GM12878 (cell line): Measurements from ENCODE around the gene AURKAIP1. TPM values are rescaled to one million over a fixed set of nuclear protein-coding genes. Genes with fewer than 3 reads are reported as not detected.
"Not testable (repeated sequence)": the region's sequence is repeated elsewhere in the genome, so short reads cannot be mapped to it uniquely, and the experiment has no call there.

Experiments
- ATAC-seq: fragments of 200-7000 bp; cut with Tn5 transposase; 3 replicates; pipeline ENCODE4 v1.9.1; 2020; ENCODE audit warnings: mild to moderate bottlenecking, moderate library complexity
- BruUV-seq: library from RNA; stranded (reverse); fragments of 400-500 nt; replicated peaks from 2 replicates; lab custom pipeline; 2021; lab: Mats Ljungman, UMichigan
- CTCF ChIA-PET: fragments of 300-600 bp; sonication (Branson Sonifier 250); formaldehyde crosslinking; extraction: SDS; loops from one replicate; lab custom pipeline; 2021; ENCODE audit warnings: inconsistent platforms; lab: Yijun Ruan, JAX
- POLR2A ChIA-PET: fragments of 350-600 bp; formaldehyde crosslinking; extraction: SDS; loops from one replicate; lab custom pipeline; 2021; ENCODE audit warnings: inconsistent platforms; lab: Charles Lee
- RAD21 ChIA-PET: fragments of 300-600 bp; sonication (Branson Sonifier 250); formaldehyde crosslinking; loops from one replicate; lab custom pipeline; 2023; ENCODE audit warnings: antibody characterized with exemption; ENCODE audit not compliant: unreplicated experiment; lab: Charles Lee
- SMC1A ChIA-PET: fragments of 300-600 bp; sonication (Branson Sonifier 250); formaldehyde crosslinking; loops from one replicate; lab custom pipeline; 2023; ENCODE audit not compliant: unreplicated experiment, uncharacterized antibody; lab: Charles Lee
- DNase-seq: peaks from one replicate; pipeline ENCODE4 v3.0.0-alpha.2; 2011; ENCODE audit warnings: low read depth, low spot score
- FAIRE-seq: peaks from 3 replicates; lab custom pipeline; 2011; peaks lifted over from hg19 to GRCh38; lab: Jason Lieb, UNC
- H2AFZ ChIP-seq: 2 replicates; pipeline ENCODE4 v1.6.0; 2011; ENCODE audit warnings: low read depth, low read length, control low read depth; ENCODE audit not compliant: control insufficient read depth
- H3K27ac ChIP-seq: 2 replicates; pipeline ENCODE4 v1.5.1; 2011; ENCODE audit warnings: control low read depth; ENCODE audit not compliant: control insufficient read depth, insufficient read depth
- H3K27me3 ChIP-seq, 2 experiments: replicated peaks in 1 of 2; 2 replicates each; pipeline versions ENCODE4 v1.6.0 to v1.6.1; 2011; ENCODE audit warnings: low read length in 1 of 2; ENCODE audit not compliant: control insufficient read depth in 2 of 2, insufficient read depth in 2 of 2
- H3K36me3 ChIP-seq, 2 experiments: 2 replicates each; pipeline ENCODE4 v1.5.1; 2011; ENCODE audit warnings: low read length in 1 of 2; ENCODE audit not compliant: control insufficient read depth in 2 of 2, insufficient read depth in 2 of 2
- H3K4me1 ChIP-seq: 2 replicates; pipeline ENCODE4 v1.6.1; 2011; ENCODE audit warnings: mild to moderate bottlenecking, low read length, moderate library complexity, mixed read lengths; ENCODE audit not compliant: control insufficient read depth, insufficient read depth
- H3K4me2 ChIP-seq: 2 replicates; pipeline ENCODE4 v1.6.0; 2011; ENCODE audit warnings: control low read depth; ENCODE audit not compliant: control insufficient read depth, insufficient read depth
- H3K4me3 ChIP-seq: fragments of 200-600 bp; sonication (generic); 2 replicates; pipeline ENCODE4 v1.5.1; 2016
- H3K79me2 ChIP-seq: 2 replicates; pipeline ENCODE4 v1.6.0; 2011; ENCODE audit warnings: low read length; ENCODE audit not compliant: control insufficient read depth, insufficient read depth
- H3K9ac ChIP-seq: 2 replicates; pipeline ENCODE4 v1.8.0; 2011; ENCODE audit warnings: low read length, control low read depth, mixed read lengths; ENCODE audit not compliant: control insufficient read depth, insufficient read depth
- H3K9me3 ChIP-seq: replicated peaks from 3 replicates; pipeline ENCODE4 v1.5.1; 2011; ENCODE audit warnings: mild to moderate bottlenecking, low read length; ENCODE audit not compliant: control insufficient read depth, insufficient read depth
- H4K20me1 ChIP-seq: 2 replicates; pipeline ENCODE4 v1.6.0; 2011; ENCODE audit not compliant: control insufficient read depth, insufficient read depth
- BCL3 ChIP-seq: IDR thresholded peaks from 2 replicates; pipeline ENCODE4 v1.6.1; 2011; ENCODE audit warnings: borderline replicate concordance, low read depth, mild to moderate bottlenecking, moderate library complexity, low read length; ENCODE audit not compliant: insufficient read depth, poor library complexity, severe bottlenecking
- CHD4 ChIP-seq: fragments of 200-600 bp; sonication (generic); IDR thresholded peaks from 2 replicates; pipeline ENCODE4 v1.6.1; 2016; ENCODE audit warnings: mild to moderate bottlenecking
- EED ChIP-seq: sonication (generic); IDR thresholded peaks from 2 replicates; pipeline ENCODE4 v1.6.1; 2016; ENCODE audit warnings: antibody characterized with exemption, low read depth
- NBN ChIP-seq: fragments of 450-650 bp; IDR thresholded peaks from 2 replicates; pipeline ENCODE4 v1.6.1; 2016
- POLR2A ChIP-seq: IDR thresholded peaks from 2 replicates; pipeline ENCODE4 v1.6.1; 2011; ENCODE audit warnings: low read depth, mild to moderate bottlenecking, low read length
- WGBS: methylation state at CpG from one replicate; pipeline ENCODE4 v1.1.6; 2016; ENCODE audit warnings: low lambda C conversion rate; ENCODE audit not compliant: insufficient replicate concordance, insufficient coverage; ENCODE audit errors: missing lambda C conversion rate; 5-methylcytosine and 5-hydroxymethylcytosine counted together
- in situ Hi-C: fragments of 300-500 bp; cut with MboI; formaldehyde crosslinking; loops from 9 replicates; pipeline ENCODE4 v1.14.3; 2018; ENCODE audit warnings: mixed read lengths
- intact Hi-C: fragments of 100-400 bp; cut with micrococcal nuclease; formaldehyde crosslinking; loops from one replicate; pipeline ENCODE4 v1.14.2; 2022; ENCODE audit not compliant: unreplicated experiment
- polyA plus RNA-seq, 11 experiments: library from polyadenylated mRNA; depleted of rRNA in 4 of 11; unstranded in 6 of 11; stranded (reverse) in 5 of 11; fragments of >200 nt; fragmentation: Nextera tagmentation in 4 of 11; fragmentation: Illumina TruSeq in 1 of 11; extraction: Ambion mirVana in 4 of 11; extraction: Trizol in 1 of 11; gene quantifications; 1 replicate in 1 of 11; 2 replicates in 10 of 11; pipeline versions ENCODE4 v1.2.1 to v1.2.3, GENCODE V29; 2011 to 2016; ENCODE audit warnings: inconsistent platforms in 2 of 11, missing spikeins in 2 of 11, low read depth in 1 of 11
- total RNA-seq, 4 experiments: library from RNA; depleted of rRNA in 3 of 4; stranded (reverse); fragments of >200 nt in 3 of 4; fragmentation: Illumina TruSeq in 1 of 4; extraction: Trizol in 1 of 4; gene quantifications; 2 replicates each; pipeline versions ENCODE4 v1.2.1 to v1.2.3, GENCODE V29; 2013 to 2021
- TF ChIP-seq, protein P1 (sequence below): fragments of 450-650 bp; formaldehyde crosslinking; IDR thresholded peaks from 2 replicates; pipeline ENCODE4 v1.4.0; 2022; ENCODE audit warnings: mild to moderate bottlenecking, moderate library complexity

Gene AURKAIP1
- total and polyA plus RNA-seq, 10 of the 15 experiments (the other 5 are each of a cell fraction or from before 2014, with no cell fraction given): 6.5 to 366 (median 120) TPM

GRCh38 chr1:1387098-1388077, 12.4 kb upstream of the AURKAIP1 start (continued):
- TF ChIP-seq, protein P1, sequence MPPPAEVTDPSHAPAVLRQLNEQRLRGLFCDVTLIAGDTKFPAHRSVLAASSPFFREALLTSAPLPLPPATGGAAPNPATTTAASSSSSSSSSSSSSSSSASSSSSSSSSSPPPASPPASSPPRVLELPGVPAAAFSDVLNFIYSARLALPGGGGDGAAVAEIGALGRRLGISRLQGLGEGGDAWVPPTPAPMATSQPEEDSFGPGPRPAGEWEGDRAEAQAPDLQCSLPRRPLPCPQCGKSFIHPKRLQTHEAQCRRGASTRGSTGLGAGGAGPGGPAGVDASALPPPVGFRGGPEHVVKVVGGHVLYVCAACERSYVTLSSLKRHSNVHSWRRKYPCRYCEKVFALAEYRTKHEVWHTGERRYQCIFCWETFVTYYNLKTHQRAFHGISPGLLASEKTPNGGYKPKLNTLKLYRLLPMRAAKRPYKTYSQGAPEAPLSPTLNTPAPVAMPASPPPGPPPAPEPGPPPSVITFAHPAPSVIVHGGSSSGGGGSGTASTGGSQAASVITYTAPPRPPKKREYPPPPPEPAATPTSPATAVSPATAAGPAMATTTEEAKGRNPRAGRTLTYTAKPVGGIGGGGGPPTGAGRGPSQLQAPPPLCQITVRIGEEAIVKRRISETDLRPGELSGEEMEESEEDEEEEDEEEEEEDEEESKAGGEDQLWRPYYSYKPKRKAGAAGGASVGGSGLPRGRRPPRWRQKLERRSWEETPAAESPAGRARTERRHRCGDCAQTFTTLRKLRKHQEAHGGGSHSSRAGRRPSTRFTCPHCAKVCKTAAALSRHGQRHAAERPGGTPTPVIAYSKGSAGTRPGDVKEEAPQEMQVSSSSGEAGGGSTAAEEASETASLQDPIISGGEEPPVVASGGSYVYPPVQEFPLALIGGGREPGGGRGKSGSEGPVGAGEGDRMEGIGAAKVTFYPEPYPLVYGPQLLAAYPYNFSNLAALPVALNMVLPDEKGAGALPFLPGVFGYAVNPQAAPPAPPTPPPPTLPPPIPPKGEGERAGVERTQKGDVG: no peak
- TF ChIP-seq EED (no peak), BCL3 (peak; percentile 32), NBN (no peak)

DNA sequence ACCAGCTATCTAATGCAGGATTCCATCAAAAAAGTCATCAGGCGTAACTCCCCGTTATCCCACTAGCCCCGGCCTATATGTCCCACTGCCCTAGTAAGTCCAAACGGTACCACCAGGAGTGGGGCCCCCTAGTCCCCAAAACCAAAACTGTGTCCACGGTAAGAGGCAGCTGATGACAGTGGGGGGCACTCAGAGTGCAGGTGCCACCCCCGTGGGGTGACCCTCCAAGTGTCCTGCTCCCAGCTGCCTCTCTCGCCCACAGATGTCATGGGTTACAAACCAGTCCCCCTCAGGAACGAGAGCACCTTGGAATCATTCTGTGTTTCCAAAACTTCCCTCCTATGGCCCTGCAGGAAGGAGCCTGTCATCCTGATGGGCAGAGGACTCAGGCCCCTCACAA, 10.9 kb upstream of the AURKAIP1 start:
- no peaks in the 10 kb centered on the region for H3K79me2 ChIP-seq
- SMC1A ChIA-PET: interaction anchor here (1.0 kb wide), 1 partner anchor 12 kb away, joined by 3 read pairs; no protein-coding TSS in a partner anchor
- POLR2A ChIA-PET: interaction anchor here (0.6 kb wide), 2 partner anchors 11 to 390 kb away, joined by 7 to 9 read pairs; no protein-coding TSS in a partner anchor
- H3K9me3 ChIP-seq: no peaks in the 10 kb centered on the region
- H3K4me1 ChIP-seq: no peaks in the 10 kb centered on the region
- no peak for FAIRE-seq
- no peak overlapping the region for H3K27ac ChIP-seq
- WGBS: 93% methylated on average over 8 of the region's 8 CpGs
- no peak overlapping the region for H3K9ac ChIP-seq
- RAD21 ChIA-PET: no interaction called here
- H3K36me3 ChIP-seq: peaks cover 32 to 41% of the 10 kb centered on the region in 2 experiments
- H3K4me3 ChIP-seq: no peak overlapping the region
- BruUV-seq: no TSS peak
- no peaks in the 10 kb centered on the region for H4K20me1 ChIP-seq
- H2AFZ ChIP-seq: no peak overlapping the region
- TF ChIP-seq POLR2A: peak; percentile 54; the same call in 1 of the 2 replicates
- TF ChIP-seq CHD4: no peak
- intact Hi-C loops (no loop called here), in situ Hi-C loops (no loop called here)
- no peak for DNase-seq
- CTCF ChIA-PET: no interaction called here
- no peaks in the 10 kb centered on the region for H3K27me3 ChIP-seq
- no peak overlapping the region for H3K4me2 ChIP-seq
- no peak for ATAC-seq

GRCh38 chr1:1385339-1385738, 10.3 kb upstream of the AURKAIP1 start:
- BruUV-seq, H3K4me2 ChIP-seq, H3K4me3 ChIP-seq, H2AFZ ChIP-seq, ATAC-seq, CTCF ChIA-PET, in situ Hi-C loops, H3K4me1 ChIP-seq, RAD21 ChIA-PET, H3K9me3 ChIP-seq, intact Hi-C loops, H3K79me2 ChIP-seq, DNase-seq, H4K20me1 ChIP-seq, H3K27me3 ChIP-seq, FAIRE-seq, H3K27ac ChIP-seq, H3K9ac ChIP-seq, SMC1A ChIA-PET: not testable (repeated sequence)
- POLR2A ChIA-PET: interaction anchor here (0.6 kb wide), 1 partner anchor 391 kb away, joined by 7 read pairs; no protein-coding TSS in a partner anchor
- WGBS: 95% methylated on average over 29 of the region's 29 CpGs
- H3K36me3 ChIP-seq: peaks cover 26 to 42% of the 10 kb centered on the region in 2 experiments
